GM23338 (cell line): ENCODE results near the gene SEPTIN7.

Source experiments
- POLR2AphosphoS5 ChIP-seq: IDR thresholded peaks from 2 replicates; pipeline ENCODE4 v1.6.1; 2016; ENCODE audit warnings: antibody characterized with exemption, low read depth
- REST ChIP-seq: IDR thresholded peaks from one replicate; pipeline ENCODE4 v1.6.1; 2018; ENCODE audit warnings: antibody characterized with exemption; ENCODE audit not compliant: unreplicated experiment
- TF ChIP-seq, protein P1 (sequence below), 2 experiments: fragments of 200-600 bp in 1 of 2; sonication (generic) in 1 of 2; conservative IDR thresholded peaks; 2 replicates each; pipeline versions ENCODE4 v1.5.1 to v1.6.1; 2016 to 2017; ENCODE audit warnings: antibody characterized with exemption in 2 of 2, low read depth in 2 of 2, mild to moderate bottlenecking in 2 of 2, moderate library complexity in 1 of 2

DNA sequence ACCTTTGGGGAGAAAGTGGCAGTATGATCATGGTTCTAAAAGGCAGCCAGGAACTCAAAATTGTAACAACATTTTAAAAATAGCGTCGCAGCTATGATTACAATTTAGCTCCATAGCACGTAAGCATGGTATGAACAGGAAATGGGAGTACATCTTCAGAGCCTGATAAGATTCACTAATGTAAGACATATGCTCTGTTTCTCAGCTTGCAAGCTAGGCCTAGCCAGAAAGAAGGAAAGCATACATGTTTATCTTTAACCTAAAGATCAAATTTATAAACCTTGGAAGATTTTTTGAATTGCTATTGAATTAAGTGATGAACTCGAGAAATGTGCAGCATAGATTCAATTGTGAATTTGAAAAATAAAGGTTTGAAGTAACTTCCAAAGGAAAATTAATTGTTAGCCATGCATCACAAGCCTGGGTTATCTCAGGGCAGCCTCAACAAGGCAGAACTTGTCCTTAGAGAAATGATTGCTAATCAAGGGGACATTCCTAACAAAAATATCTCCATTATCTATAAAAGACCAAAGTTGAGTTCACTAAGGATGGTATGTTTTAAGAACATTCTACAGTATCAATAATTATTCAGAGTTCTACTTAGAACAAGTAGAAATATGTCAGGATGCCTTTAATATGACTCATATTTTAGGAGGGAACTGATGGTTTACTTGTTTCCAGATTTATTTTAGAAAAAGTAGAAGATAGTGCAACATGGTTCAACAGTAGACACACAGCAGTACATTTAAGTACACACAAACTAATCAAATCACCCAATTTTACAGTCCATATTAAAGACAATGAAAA, 38.8 kb upstream of the SEPTIN7 start:
- no peak for TF ChIP-seq REST
- TF ChIP-seq, protein P1, sequence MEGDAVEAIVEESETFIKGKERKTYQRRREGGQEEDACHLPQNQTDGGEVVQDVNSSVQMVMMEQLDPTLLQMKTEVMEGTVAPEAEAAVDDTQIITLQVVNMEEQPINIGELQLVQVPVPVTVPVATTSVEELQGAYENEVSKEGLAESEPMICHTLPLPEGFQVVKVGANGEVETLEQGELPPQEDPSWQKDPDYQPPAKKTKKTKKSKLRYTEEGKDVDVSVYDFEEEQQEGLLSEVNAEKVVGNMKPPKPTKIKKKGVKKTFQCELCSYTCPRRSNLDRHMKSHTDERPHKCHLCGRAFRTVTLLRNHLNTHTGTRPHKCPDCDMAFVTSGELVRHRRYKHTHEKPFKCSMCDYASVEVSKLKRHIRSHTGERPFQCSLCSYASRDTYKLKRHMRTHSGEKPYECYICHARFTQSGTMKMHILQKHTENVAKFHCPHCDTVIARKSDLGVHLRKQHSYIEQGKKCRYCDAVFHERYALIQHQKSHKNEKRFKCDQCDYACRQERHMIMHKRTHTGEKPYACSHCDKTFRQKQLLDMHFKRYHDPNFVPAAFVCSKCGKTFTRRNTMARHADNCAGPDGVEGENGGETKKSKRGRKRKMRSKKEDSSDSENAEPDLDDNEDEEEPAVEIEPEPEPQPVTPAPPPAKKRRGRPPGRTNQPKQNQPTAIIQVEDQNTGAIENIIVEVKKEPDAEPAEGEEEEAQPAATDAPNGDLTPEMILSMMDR (conservative IDR thresholded peaks at IDR 0.05; ENCODE audit: low read depth in 2 of 2): no peak
- no peak for TF ChIP-seq POLR2AphosphoS5
